ENCODE results near the gene PDILT. TPM values are rescaled to one million over a fixed set of nuclear protein-coding genes. Genes with fewer than 3 reads are reported as not detected.

PDILT gene
- total and polyA plus RNA-seq, 9 of the 15 experiments (the other 6 are each of a cell fraction or from before 2014, with no cell fraction given): not detected

- peak; percentile 56 for TF ChIP-seq ZBTB40 (IDR thresholded peaks at IDR 0.05)
- TF ChIP-seq ZBTB40 (CRISPR knock-in tag; IDR thresholded peaks at IDR 0.05): no peak
- TF ChIP-seq NR2C2 (CRISPR knock-in tag; IDR thresholded peaks at IDR 0.05): 0 out of 2 replicates have a peak, but pooled peaks have one; percentile 53
- TF ChIP-seq NR2C2 (tag; IDR thresholded peaks at IDR 0.05): peak; percentile 92
Measured at GRCh38 chr16:20369452-20370054, 35.0 kb downstream of the PDILT start (continued).
